WERI-Rb-1 (cell line): ENCODE results near the gene SFTA2.
"Not testable (repeated sequence)": the region's sequence is repeated elsewhere in the genome, so short reads cannot be mapped to it uniquely, and the experiment has no call there.

Experiments
- DNase-seq: peaks from one replicate; pipeline ENCODE4 v3.0.0-alpha.2; 2020
- H3K27ac ChIP-seq: fragments of 250-450 bp; sonication (Bioruptor Pico); 2 replicates; pipeline ENCODE4 v1.5.1; 2020; ENCODE audit warnings: mild to moderate bottlenecking, moderate library complexity
- H3K27me3 ChIP-seq: fragments of 250-450 bp; sonication (Bioruptor Pico); 2 replicates; pipeline ENCODE4 v1.5.1; 2021; ENCODE audit warnings: mild to moderate bottlenecking, low read depth, moderate library complexity; ENCODE audit not compliant: insufficient read depth, severe bottlenecking
- H3K36me3 ChIP-seq: fragments of 250-450 bp; sonication (Bioruptor Pico); 2 replicates; pipeline ENCODE4 v1.5.1; 2020; ENCODE audit warnings: mild to moderate bottlenecking, moderate library complexity
- H3K4me3 ChIP-seq: 2 replicates; pipeline ENCODE4 v1.5.1; 2011; ENCODE audit warnings: low read depth, mild to moderate bottlenecking, control low read depth, low read length
- H3K9me3 ChIP-seq: fragments of 250-450 bp; sonication (Bioruptor Pico); 2 replicates; pipeline ENCODE4 v1.5.1; 2021; ENCODE audit warnings: mild to moderate bottlenecking, moderate library complexity; ENCODE audit not compliant: severe bottlenecking
- CTCF ChIP-seq: IDR thresholded peaks from 2 replicates; pipeline ENCODE4 v1.5.1; 2011; ENCODE audit warnings: low read depth, mild to moderate bottlenecking, control low read depth, inconsistent platforms, low read length

SFTA2 gene

GRCh38 chr6:30970946-30971345 is 39.0 kb upstream of the SFTA2 start:
- H3K27me3 ChIP-seq, result peaks cover 75% of the 10 kb centered on the region
- DNase-seq, result no peak

GRCh38 chr6:30969171-30969570 is 37.2 kb upstream of the SFTA2 start:
- not testable (repeated sequence) for H3K36me3 ChIP-seq, H3K4me3 ChIP-seq, H3K27ac ChIP-seq, DNase-seq
- peaks cover 74% of the 10 kb centered on the region for H3K27me3 ChIP-seq
- peaks cover 18% of the 10 kb centered on the region for H3K9me3 ChIP-seq

More at GRCh38 chr6:30970946-30971345, 39.0 kb upstream of the SFTA2 start:
- Histone ChIP-seq H3K9me3 (peaks cover 4% of the 10 kb centered on the region), H3K4me3 (no peak overlapping the region), H3K36me3 (no peaks in the 10 kb centered on the region), H3K27ac (no peak overlapping the region)
- no peak for TF ChIP-seq CTCF

GRCh38 chr6:30966154-30966553 is 34.2 kb upstream of the SFTA2 start:
- Histone ChIP-seq H3K27ac (no peak overlapping the region), H3K36me3 (no peaks in the 10 kb centered on the region), H3K4me3 (no peak overlapping the region), H3K9me3 (peaks cover 18% of the 10 kb centered on the region), H3K27me3 (peaks cover 62% of the 10 kb centered on the region)
- no peak for TF ChIP-seq CTCF
- no peak for DNase-seq

- TF ChIP-seq CTCF, result no peak
- DNase-seq, result no peak
- Histone ChIP-seq H3K27ac (no peak overlapping the region), H3K36me3 (no peaks in the 10 kb centered on the region), H3K4me3 (no peak overlapping the region), H3K9me3 (peaks cover 18% of the 10 kb centered on the region), H3K27me3 (peaks cover 58% of the 10 kb centered on the region)
Observed at GRCh38 chr6:30965140-30965601, 33.2 kb upstream of the SFTA2 start.

- H3K27ac ChIP-seq, result no peak overlapping the region
- no peak overlapping the region for H3K4me3 ChIP-seq
- no peak for TF ChIP-seq CTCF
- peaks cover 18% of the 10 kb centered on the region for H3K9me3 ChIP-seq
- no peaks in the 10 kb centered on the region for H3K36me3 ChIP-seq
- no peak for DNase-seq
- peaks cover 59% of the 10 kb centered on the region for H3K27me3 ChIP-seq
Observed at GRCh38 chr6:30964075-30964474, 32.1 kb upstream of the SFTA2 start.

GRCh38 chr6:30963641-30964040 is 31.7 kb upstream of the SFTA2 start:
- H3K27ac ChIP-seq, result no peak overlapping the region
- no peaks in the 10 kb centered on the region for H3K36me3 ChIP-seq
- peaks cover 59% of the 10 kb centered on the region for H3K27me3 ChIP-seq
- no peak for TF ChIP-seq CTCF
- no peak overlapping the region for H3K4me3 ChIP-seq
- peaks cover 18% of the 10 kb centered on the region for H3K9me3 ChIP-seq
- no peak for DNase-seq
